Activated naive CD4-positive, alpha-beta T cell treated with anti-CD3 and anti-CD28 coated beads, Interleukin-2, amount 10 ng/mL, durations not matched to agents 5 hours and 36 hours (primary cell): ENCODE results near the gene RIPK1. TPM values are rescaled to one million over a fixed set of nuclear protein-coding genes. Genes with fewer than 3 reads are reported as not detected.

Experiments
- total RNA-seq, 2 experiments: library from RNA; stranded (reverse); gene quantifications; one replicate each; pipeline ENCODE4 v1.2.3, GENCODE V29; 2021

Gene RIPK1
- total RNA-seq, result 10 to 100 TPM; 27.6 to 29.0 TPM

DNA sequence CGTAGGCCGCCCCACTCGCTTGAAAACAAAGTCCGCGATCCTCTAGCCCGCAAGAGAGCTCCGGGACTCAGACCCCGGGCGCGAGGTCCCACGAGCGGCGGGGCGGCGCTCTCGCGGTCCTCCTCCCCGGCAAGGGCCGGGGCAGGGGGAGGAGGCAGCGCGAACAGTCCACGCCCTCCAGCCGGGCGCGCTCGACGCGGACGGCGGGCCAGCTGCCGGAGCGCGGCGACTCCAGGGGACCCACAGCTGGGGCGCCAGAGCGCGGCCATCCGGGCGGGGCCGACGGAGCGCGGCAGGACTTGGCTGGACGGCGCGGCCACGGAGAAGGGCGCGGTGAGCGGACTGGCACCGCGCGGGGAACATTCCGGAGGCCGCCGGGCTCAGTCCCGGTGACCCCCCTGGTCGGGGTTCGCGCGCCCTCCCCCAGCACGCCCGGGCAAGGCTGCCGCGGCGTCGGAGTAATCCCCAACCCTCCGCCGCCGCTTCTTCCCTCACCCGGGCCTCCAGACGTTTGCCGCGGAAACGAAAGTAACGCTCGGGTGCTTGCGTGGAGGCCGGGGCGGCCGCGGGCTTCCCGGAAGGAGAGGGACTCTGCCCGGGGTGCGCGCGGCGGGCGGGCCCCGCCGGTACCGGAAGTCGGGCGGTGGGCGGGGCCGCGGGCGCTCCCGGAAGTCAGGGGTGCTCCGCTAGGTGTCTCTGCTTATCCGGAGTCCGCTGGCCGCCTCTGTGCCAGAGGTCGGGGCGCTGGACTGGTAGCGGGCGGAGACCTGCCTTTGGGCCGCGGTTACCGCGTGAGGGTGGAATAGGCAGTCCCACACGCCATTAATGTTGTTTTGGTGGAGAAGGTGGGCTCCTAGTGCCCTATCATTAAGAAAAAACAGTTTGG, at the start of gene RIPK1:
Gene RIPK1 (plus strand): TSS at position 166 of the 886 bp plus-strand sequence. CDS start 8,330 bp downstream, outside the sequence.

GRCh38 chr6:3118353-3119039, 50.2 kb downstream of the RIPK1 start, which contains the start of gene BPHL:
TSS of gene BPHL (plus strand) at chr6:3118711. CDS start at chr6:3118741, 30 bp downstream.

DNA sequence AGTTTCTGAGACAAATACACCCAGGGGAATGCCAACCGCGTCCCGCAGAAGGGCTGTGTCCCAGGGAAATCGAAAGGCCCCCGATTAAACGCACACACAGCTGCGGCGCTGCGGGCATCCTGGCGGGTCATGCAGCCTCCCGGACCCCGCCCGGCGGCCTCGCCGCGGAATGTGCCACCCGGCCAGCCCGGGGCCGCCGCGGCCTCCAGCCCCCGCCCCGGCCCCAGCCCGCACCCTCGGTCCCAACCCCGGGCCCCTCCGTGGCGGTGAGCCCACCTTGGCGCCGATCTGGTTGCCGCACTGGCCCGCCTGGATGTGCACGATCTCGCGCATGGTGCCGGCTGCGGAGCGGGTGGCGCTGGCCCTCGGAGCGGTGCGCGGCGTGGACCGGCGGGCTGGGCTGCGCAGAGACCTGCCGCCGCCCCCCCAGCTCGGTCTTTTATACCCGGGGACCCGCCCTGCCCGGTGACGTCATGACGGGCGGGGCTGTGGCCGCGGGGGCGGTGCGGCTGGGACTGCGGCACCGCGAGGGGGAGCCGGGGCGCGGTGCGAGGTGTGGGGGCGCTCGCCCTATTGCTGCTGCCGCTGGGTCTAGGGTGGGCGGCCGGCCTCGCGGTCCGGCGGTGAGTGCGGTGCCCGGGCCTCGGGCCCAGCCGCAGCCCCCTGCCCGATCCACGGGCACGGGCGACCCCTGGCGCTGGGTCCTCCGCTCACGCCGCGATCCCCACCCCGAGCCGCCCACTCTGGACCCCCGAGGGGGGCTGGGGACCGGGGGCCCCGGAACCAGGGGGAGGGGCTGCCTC, 89.0 kb downstream of the RIPK1 start, which contains the start of gene TUBB2A:
Gene TUBB2A (minus strand): TSS at position 414 of the 803 bp plus-strand sequence. CDS start 81 bp downstream, at position 333.

Other genes with a start within 250 kb of the RIPK1 start
- 10 to 100 TPM; 64.2 to 66.0 TPM for gene SERPINB1, start 226.6 kb upstream of the RIPK1 start, total RNA-seq
- 10 to 100 TPM; 47.1 to 48.3 TPM for gene SERPINB9, start 165.2 kb upstream of the RIPK1 start, total RNA-seq
- 10 to 100 TPM; 17.6 to 19.0 TPM for gene SERPINB6, start 96.9 kb upstream of the RIPK1 start, total RNA-seq
- gene NQO2, start 68.6 kb upstream of the RIPK1 start, total RNA-seq, result 10 to 100 TPM; 18.0 to 18.9 TPM
- 1 to 10 TPM; 7.8 to 8.1 TPM for gene BPHL, start 50.2 kb downstream of the RIPK1 start, total RNA-seq
- 1 to 10 TPM; 1.3 to 1.9 TPM for gene TUBB2A, start 89.0 kb downstream of the RIPK1 start, total RNA-seq
- gene TUBB2B, start 159.2 kb downstream of the RIPK1 start, total RNA-seq, result not detected
- 10 to 100 TPM; 29.0 to 29.5 TPM for gene PSMG4, start 190.5 kb downstream of the RIPK1 start, total RNA-seq